Left lung (tissue), 10 donors: Measurements from ENCODE around the gene POU6F1. TPM values are rescaled to one million over a fixed set of nuclear protein-coding genes. Genes with fewer than 3 reads are reported as not detected.
A peak's percentile ranks its signal among the peaks of the same experiment; 100 is the strongest.

ENCODE experiments used
- ATAC-seq: fragments of 200-7000 bp; cut with Tn5 transposase; one replicate; pipeline ENCODE4 v1.9.1; 2020; ENCODE audit warnings: moderate library complexity
- DNase-seq, 4 donors: peaks; one replicate each; pipeline ENCODE4 v3.0.0-alpha.2; 2013 to 2020
- H3K27ac ChIP-seq, 2 donors: fragments of 200-600 bp; sonication (generic) in 1 of 2; one replicate each; pipeline versions ENCODE4 v1.5.0 to v1.8.0; 2020 to 2021
- H3K27me3 ChIP-seq, 2 donors: fragments of 200-600 bp; sonication (generic) in 1 of 2; one replicate each; pipeline versions ENCODE4 v1.5.0 to v1.8.0; 2020 to 2021
- H3K36me3 ChIP-seq, 2 donors: fragments of 200-600 bp; sonication (generic) in 1 of 2; one replicate each; pipeline versions ENCODE4 v1.5.0 to v1.8.0; 2020 to 2021
- H3K4me1 ChIP-seq, 2 donors: fragments of 200-600 bp; one replicate each; pipeline ENCODE4 v1.8.0; 2021
- H3K4me3 ChIP-seq, 2 donors: fragments of 200-600 bp; sonication (generic) in 1 of 2; one replicate each; pipeline versions ENCODE4 v1.5.0 to v1.8.0; 2020 to 2021; ENCODE audit warnings: mild to moderate bottlenecking in 1 of 2
- H3K9me3 ChIP-seq, 2 donors: fragments of 200-600 bp; sonication (generic) in 1 of 2; one replicate each; pipeline versions ENCODE4 v1.5.0 to v1.8.0; 2020 to 2021
- intact Hi-C, 2 donors: fragments of 100-400 bp; cut with DNase I; formaldehyde crosslinking; loops; one replicate each; pipeline versions ENCODE4 v1.11.2 to v1.14.2; 2022
- polyA plus RNA-seq, 6 donors: library from polyadenylated mRNA; unstranded; fragments of 120-200 nt; gene quantifications; one replicate each; pipeline ENCODE4 v1.2.1, GENCODE V29; 2013; ENCODE audit not compliant: insufficient read length in 6 of 6
- total RNA-seq, 2 donors: library from RNA; stranded (reverse); fragmentation: NEBNext Ultra II Directional; extraction: Animal tissue kit (Norgen Biotek cat#: 25700); gene quantifications; one replicate each; pipeline ENCODE4 v1.2.1, GENCODE V29; 2021
- TF ChIP-seq, protein P1 (sequence below), 2 donors: fragments of 200-600 bp; sonication (generic) in 1 of 2; IDR thresholded peaks; one replicate each; pipeline versions ENCODE4 v1.5.0 to v1.8.0; 2021; ENCODE audit warnings: antibody characterized with exemption in 2 of 2
- donor health status: DM: no; HTN: yes; CAD: no.
- donor health status: DM: no; HTN: no; CAD: no.

POU6F1 gene
- total and polyA plus RNA-seq, 8 donors: 9.9 to 15.6 (median 11.9) TPM

DNA sequence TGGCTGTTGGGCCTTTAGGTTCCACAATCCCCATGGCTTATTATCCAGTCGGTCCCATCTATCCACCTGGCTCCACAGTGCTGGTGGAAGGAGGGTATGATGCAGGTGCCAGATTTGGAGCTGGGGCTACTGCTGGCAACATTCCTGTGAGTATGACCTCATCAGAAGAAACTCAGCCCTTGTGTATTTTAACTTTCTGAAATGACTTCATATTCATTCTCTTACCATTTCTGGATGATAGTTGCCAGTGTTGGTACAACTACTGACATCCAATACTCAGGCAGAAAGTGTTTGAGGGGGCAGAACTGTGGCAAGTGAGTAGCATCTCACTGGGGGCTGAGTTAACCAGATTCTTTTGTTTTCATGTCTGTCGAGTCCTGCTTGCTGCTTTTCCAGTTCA lies 23.1 kb upstream of the POU6F1 start:
- H3K27ac ChIP-seq: peak overlapping the region in 1 of 2 donors; percentile 99
- peaks cover 0 to 52% of the 10 kb centered on the region in 2 donors for H3K36me3 ChIP-seq
- H3K9me3 ChIP-seq: no peaks in the 10 kb centered on the region
- intact Hi-C loops: no loop called here
- no peaks in the 10 kb centered on the region for H3K27me3 ChIP-seq
- peak overlapping the region in 1 of 2 donors; percentile 79 for H3K4me3 ChIP-seq
- peaks cover 10 to 70% of the 10 kb centered on the region in 2 donors for H3K4me1 ChIP-seq
- no peak for ATAC-seq
- TF ChIP-seq, protein P1, sequence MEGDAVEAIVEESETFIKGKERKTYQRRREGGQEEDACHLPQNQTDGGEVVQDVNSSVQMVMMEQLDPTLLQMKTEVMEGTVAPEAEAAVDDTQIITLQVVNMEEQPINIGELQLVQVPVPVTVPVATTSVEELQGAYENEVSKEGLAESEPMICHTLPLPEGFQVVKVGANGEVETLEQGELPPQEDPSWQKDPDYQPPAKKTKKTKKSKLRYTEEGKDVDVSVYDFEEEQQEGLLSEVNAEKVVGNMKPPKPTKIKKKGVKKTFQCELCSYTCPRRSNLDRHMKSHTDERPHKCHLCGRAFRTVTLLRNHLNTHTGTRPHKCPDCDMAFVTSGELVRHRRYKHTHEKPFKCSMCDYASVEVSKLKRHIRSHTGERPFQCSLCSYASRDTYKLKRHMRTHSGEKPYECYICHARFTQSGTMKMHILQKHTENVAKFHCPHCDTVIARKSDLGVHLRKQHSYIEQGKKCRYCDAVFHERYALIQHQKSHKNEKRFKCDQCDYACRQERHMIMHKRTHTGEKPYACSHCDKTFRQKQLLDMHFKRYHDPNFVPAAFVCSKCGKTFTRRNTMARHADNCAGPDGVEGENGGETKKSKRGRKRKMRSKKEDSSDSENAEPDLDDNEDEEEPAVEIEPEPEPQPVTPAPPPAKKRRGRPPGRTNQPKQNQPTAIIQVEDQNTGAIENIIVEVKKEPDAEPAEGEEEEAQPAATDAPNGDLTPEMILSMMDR (IDR thresholded peaks at IDR 0.05): no peak
- DNase-seq: no peak

DNA sequence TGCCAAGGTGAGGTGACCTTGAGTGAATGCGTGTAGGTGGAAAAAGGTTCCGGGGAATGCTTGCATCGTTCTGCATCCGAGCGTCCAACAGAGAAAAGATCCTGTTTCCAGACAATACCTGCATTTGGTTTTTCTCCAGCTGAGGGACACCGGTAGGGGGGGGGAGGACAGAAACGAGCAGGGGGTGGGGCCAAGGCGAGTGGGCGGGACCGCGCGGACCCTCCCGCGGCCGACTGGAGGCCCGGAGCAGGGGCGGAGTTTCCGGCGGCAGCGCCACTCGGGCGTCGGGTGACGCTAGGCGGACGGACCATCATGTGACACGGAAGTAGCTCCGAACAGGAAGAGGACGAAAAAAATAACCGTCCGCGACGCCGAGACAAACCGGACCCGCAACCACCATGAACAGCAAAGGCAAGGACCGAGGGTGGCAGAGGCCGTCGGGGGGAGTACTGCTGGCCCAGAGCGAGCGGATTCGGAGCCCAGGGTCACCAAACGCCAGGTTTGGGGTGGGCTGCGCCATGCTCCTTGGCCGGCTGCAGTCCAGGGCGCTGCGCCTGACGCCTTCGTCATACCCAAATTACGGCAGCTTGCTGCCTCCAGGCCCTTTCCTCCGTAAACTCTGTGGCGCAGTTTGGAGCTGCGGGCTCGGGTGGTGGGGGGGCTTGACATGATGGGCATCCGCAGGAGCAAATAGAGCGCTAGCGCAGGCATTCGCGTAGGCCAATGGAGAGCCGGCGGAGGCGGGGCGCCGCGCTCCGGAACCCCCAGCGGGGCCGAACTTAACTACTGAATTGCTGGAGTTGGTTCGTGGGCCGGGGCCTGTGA lies 20.9 kb upstream of the POU6F1 start, which contains the start of gene DAZAP2:
Gene DAZAP2, plus strand, starts transcription at position 317 of the 825 bp plus-strand sequence. Its CDS starts 82 bp downstream, at position 399.
- H3K36me3 ChIP-seq: peaks cover 0 to 38% of the 10 kb centered on the region in 2 donors
- TF ChIP-seq, protein P1 (IDR thresholded peaks at IDR 0.05): peak in 1 of 2 donors; percentile 8
- ATAC-seq: peak; percentile 97
- peak; percentile 93 to 99 (median 98) for DNase-seq
- no peaks in the 10 kb centered on the region for H3K27me3 ChIP-seq
- H3K4me3 ChIP-seq: peak within 1 kb of the TSS; percentile 73 to 79
- peaks cover 8 to 48% of the 10 kb centered on the region in 2 donors for H3K4me1 ChIP-seq
- no peaks in the 10 kb centered on the region for H3K9me3 ChIP-seq
- intact Hi-C loops: no loop called here
- peak within 1 kb of the TSS; percentile 99 to 100 for H3K27ac ChIP-seq

DNA sequence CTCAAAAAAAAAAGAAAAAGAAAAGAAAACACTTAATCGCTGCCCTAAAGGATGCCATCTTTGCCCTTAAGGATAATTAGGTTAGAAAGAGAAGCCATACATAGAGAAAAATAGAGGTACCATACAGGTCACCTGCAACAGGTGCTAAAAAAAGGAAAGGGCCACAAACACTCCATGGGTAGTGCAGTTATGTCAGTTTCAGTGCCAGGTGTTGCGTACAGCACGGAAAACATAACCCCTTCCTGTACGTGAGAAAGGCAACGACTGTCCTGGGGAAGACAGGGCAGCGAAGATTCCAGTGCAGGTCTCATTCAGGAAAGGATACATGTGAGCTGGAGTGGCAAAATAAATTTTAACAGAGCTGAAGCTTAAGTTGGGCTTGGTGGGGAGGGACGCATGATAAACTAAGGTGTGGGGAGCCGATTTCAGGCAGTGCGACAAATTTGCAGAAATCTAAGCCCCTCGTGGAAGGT lies 20.2 kb upstream of the POU6F1 start:
- intact Hi-C loops: no loop called here
- Histone ChIP-seq H3K4me1 (peaks cover 8 to 42% of the 10 kb centered on the region in 2 donors), H3K36me3 (peaks cover 0 to 32% of the 10 kb centered on the region in 2 donors), H3K9me3 (no peaks in the 10 kb centered on the region), H3K27ac (peak overlapping the region; percentile 99 to 100), H3K27me3 (no peaks in the 10 kb centered on the region), H3K4me3 (peak overlapping the region; percentile 73 to 79)
- DNase-seq (peak in 1 of 4 donors; percentile 25), ATAC-seq (peak; percentile 28)
- TF ChIP-seq, protein P1 (IDR thresholded peaks at IDR 0.05): no peak

DNA sequence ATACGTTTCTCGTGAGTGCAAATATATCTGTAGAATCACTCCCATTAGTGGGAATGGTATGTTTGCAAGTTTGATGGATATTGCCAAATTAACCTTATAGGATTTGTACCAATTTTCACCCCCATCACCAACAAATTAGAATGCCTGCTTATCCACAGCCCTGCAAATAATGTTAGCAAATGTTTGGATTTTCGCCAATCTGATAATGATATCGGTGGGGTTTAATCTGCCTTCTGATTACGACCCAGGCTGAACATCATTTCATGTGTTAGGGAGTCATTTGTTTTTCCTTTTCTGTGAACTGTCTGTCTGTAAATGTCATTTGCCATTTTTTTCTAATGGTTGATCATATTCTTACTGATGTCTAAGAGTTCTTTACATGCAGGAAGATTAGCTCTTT lies 16.7 kb upstream of the POU6F1 start:
- no peak overlapping the region for H3K27ac ChIP-seq
- ATAC-seq (no peak), DNase-seq (no peak)
- no peaks in the 10 kb centered on the region for H3K36me3 ChIP-seq
- TF ChIP-seq, protein P1 (IDR thresholded peaks at IDR 0.05): no peak
- intact Hi-C loops: no loop called here
- peaks cover 0 to 7% of the 10 kb centered on the region in 2 donors for H3K4me1 ChIP-seq
- no peak overlapping the region for H3K4me3 ChIP-seq
- H3K9me3 ChIP-seq: no peaks in the 10 kb centered on the region
- H3K27me3 ChIP-seq: no peaks in the 10 kb centered on the region

DNA sequence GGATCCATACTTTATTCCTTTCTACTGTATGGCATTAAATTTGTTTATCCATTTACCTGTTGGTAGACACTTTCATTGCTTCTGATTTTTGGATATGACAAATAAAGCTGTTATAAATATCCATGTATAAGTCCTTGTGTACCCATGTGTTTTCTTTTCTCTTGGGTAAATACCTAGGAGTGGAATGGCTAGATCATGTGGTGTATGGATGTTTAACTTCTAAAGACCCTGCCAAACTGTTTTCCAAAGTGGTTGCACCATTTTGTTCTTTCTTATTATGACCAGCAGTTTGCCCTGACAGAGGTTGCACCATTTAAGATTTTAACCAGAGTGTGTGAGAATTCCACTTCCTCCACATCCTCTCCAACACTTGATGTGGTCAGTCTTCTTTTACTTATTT lies 14.8 kb upstream of the POU6F1 start:
- no peaks in the 10 kb centered on the region for H3K4me1 ChIP-seq
- TF ChIP-seq, protein P1 (IDR thresholded peaks at IDR 0.05): no peak
- H3K36me3 ChIP-seq: no peaks in the 10 kb centered on the region
- H3K27ac ChIP-seq: no peak overlapping the region
- H3K4me3 ChIP-seq: no peak overlapping the region
- DNase-seq: no peak
- no peak for ATAC-seq
- intact Hi-C loops: no loop called here
- H3K27me3 ChIP-seq: no peaks in the 10 kb centered on the region
- H3K9me3 ChIP-seq: no peaks in the 10 kb centered on the region
